GM19467 (cell line): Measurements from ENCODE around the gene NFATC3.
"Not testable (repeated sequence)": the region's sequence is repeated elsewhere in the genome, so short reads cannot be mapped to it uniquely, and the experiment has no call there.

Source experiments
- ATAC-seq: cut with Tn5 transposase; IDR thresholded peaks from one replicate; pipeline ENCODE4 v1.9.1; 2021; ENCODE audit warnings: mild to moderate bottlenecking, moderate library complexity; ENCODE audit not compliant: unreplicated experiment

NFATC3 gene

GRCh38 chr16:68115851-68116250 is 30.7 kb downstream of the NFATC3 start:
- ATAC-seq, result no peak

- no peak for ATAC-seq
Observed at GRCh38 chr16:68116256-68116867, 31.2 kb downstream of the NFATC3 start.

GRCh38 chr16:68117884-68118283 is 32.7 kb downstream of the NFATC3 start:
- ATAC-seq, result no peak

DNA sequence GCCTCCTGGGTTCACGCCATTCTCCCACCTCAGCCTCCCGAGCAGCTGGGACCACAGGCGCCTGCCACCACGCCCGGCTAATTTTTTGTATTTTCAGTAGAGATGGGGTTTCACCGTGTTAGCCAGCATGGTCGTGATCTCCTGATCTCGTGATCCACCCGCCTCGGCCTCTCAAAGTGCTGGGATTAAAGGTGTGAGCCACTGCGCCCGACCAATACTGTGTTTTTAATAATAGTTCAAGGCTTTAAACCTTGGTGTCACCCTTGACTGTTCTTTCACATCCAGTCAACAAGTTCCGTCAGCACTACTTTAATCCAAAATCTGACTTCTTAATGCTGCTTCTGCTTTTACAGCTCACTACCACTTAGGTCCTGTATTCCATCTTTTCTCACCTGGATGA is 33.8 kb downstream of the NFATC3 start:
- ATAC-seq, result not testable (repeated sequence)

DNA sequence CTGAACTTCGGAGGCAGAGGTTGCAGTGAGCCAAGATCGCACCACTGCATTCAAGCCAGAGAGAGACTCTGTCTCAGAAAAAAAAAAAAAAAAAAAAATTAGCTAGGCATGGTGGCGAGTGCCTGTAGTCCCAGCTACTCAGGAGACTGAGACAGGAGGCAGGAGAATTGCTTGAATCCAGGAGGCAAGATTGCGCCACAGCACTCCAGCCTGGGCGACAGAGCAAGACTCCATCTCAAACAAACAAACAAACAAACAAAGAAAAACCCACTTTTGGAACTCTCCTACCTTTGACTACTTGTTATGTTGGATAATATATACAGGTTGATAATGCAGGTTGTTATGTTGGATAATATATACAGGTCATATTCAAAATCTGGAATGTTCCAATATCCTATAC is 35.3 kb downstream of the NFATC3 start:
- not testable (repeated sequence) for ATAC-seq

- no peak for ATAC-seq
Observed at GRCh38 chr16:68126395-68126794, 41.2 kb downstream of the NFATC3 start.

DNA sequence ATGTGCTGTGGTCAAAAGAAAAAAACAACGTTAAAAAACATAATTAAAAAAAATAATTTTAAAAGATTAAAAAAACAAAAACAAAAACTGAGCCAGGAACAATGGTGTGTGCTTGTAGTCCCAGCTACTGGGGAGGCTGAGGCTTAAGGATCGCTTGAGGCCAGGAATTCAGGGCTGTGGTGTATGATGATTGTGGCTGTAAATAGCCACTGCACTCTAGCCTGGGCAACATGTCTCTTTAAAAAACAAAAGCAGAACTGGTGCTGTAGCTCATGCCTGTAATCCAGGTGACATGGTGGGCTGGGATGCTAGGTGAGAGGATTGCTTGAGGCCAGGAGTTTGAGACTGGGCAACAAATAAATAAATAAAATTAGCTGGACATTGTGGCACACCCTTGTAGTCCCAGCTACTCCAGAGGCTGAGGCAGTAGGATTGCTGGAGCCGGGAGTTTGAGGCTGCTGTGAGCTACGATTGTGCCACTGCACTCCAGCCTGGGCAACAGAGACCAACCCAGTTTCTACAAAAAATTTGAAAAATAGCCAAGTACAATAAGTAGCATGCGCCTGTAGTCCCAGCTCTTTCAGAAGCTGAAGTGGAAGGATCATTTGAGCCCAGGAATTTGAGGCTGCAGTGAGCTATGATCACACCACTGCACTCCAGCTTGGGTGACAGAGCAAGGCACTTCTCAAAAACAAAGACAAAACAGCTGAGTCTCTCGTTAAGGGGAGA is 43.6 kb downstream of the NFATC3 start:
- ATAC-seq, result no peak

DNA sequence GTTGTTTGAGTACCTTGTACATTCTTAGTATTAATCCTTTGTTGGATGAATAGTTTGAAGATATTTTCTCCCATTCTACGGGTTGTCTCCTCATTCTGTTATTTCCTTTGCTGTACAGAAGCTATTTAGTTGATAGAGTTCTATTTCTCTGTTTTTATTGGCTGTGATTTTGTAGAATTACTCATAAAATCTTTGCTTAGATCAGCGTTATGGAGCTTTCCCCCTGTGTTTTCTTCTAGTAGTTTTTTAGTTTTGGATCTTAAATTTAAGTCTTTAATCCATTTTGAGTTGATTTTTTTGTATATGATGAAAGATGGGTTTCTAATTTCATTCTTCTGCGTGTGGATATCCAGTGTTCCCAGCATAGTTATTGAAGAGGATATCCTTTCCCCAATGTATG is 45.4 kb downstream of the NFATC3 start:
- no peak for ATAC-seq

DNA sequence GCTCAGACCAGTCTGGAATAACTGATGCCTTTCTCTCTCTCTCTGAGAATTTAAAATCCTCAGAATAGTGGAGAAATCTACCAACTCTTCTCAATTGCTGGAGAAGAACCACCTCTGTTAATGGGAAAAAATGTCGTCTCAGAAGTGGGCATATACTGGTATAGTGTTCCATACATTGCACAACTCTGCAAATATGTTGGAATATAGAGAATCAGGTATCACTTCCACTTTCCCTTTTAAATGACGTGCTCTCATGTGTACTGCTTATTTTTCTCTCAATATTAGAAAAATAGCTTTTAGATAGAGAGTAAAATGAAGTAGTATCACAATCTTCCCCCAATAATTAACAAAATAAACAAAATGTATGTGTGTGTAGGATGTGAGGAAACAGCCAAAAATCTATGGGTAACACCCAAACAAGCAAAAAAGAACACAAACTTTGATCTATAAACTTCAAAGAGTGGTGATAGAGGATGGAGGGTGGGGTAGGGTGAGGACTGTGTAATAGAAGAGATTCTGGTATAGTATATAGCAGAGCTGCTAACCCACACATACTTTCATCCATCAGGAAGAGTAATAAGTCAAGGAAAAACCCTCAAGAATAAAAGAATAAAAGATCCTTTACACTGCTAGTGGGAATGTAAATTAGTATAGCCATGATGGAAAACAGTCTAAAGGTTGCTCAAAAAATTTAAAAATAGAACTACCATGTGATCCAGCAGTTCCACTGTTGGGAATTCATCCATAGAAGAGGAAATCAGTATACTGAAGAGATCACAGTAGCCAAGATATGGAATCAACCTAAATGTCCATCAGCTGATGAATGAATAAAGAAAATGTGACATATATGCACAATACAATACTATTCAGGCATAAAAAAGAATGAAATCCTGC is 46.9 kb downstream of the NFATC3 start:
- no peak for ATAC-seq

DNA sequence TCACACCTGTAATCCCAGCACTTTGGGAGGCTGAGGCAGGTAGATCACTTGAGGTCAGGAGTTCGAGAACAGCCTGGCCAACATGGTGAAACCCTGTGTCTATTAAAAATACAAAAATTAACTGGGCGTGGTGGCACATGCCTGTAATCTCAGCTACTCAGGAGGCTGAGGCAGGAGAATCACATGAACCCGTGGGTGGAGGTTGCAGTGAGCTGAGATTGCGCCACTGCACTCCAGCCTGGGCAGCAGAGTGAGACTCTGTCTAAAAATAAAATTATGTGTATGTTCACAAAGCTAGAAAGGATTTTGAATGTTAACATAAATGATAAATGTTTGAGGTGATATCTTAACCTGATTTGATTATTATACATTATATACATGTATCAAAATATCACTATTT is 47.8 kb downstream of the NFATC3 start:
- ATAC-seq, result not testable (repeated sequence)

DNA sequence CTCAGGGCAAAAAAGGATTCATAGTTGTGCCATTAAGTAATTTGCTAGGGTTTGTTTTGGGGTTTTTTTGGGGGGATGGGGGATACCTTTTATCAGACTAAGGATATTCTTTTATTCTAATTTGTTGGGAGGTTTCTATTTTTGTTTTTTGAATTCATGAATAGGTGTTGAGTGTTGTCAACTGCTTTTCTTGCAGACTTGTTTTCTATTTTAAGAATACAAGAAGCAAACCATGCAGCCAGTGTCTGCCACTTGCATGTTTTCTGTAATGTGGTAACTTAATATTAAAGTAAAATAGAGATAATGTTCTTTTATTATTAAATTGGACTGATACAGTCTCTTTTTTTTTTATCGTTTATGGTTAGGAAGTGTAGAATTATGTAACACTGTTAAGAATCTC is 49.5 kb downstream of the NFATC3 start:
- ATAC-seq, result no peak

DNA sequence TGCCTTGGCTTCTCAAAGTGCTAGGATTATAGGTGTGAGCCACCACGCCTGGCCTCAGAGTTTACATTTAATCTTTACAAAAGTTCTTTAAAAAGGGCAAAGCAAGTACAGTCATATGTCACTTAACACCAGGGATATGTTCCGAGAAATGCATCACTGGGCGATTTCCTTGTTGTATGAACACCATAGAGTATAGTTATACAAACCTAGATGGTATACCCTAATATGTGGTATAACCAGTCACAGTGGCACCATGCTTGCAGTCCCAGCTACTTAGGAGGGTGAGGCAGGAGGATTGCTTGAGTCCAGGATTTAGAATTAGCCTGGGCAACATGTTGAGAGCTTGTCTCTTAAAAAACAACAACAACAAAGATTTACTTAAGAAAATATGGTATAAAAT is 51.3 kb downstream of the NFATC3 start:
- no peak for ATAC-seq

GRCh38 chr16:68144008-68144407 is 58.8 kb downstream of the NFATC3 start:
- ATAC-seq, result no peak

DNA sequence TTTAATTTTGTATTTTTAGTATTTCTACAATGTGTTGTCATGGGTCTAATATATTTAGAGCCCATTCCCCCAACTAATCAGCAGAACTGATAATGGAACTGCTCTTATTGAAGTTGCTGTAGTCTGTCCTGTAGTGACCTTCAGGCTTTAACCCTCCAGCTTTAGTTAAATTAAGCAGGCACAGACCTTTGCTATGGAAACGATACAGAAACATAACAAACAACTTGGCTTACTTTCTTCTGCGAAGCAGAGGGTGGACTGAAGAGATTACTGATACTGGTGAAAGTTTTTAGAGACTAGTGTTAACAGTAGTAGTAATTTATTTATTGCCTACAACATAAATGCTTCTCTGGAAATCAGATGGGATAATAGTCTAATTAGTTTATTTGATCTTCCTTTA is 61.4 kb downstream of the NFATC3 start:
- no peak for ATAC-seq

DNA sequence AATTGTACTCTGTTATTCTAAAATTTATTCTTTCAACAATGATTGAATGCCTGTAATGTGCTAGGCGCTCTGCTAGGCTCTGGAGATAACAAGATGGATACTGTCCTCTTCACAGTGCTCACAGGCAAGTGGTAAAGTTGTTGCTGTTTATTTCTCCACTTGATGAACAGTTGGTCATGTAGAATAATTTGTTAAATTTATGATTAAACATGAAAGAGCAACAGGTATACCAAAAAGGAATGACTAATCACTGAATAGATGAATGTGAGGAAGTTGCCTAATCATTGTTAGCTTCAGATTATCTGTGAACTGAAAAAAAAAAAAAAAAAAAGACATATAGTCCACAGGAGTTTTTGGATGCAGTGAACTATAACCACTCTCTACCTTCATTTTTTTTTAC is 62.3 kb downstream of the NFATC3 start:
- ATAC-seq, result no peak

GRCh38 chr16:68149596-68149995 is 64.4 kb downstream of the NFATC3 start:
- no peak for ATAC-seq

GRCh38 chr16:68155425-68155824 is 70.3 kb downstream of the NFATC3 start:
- no peak for ATAC-seq

DNA sequence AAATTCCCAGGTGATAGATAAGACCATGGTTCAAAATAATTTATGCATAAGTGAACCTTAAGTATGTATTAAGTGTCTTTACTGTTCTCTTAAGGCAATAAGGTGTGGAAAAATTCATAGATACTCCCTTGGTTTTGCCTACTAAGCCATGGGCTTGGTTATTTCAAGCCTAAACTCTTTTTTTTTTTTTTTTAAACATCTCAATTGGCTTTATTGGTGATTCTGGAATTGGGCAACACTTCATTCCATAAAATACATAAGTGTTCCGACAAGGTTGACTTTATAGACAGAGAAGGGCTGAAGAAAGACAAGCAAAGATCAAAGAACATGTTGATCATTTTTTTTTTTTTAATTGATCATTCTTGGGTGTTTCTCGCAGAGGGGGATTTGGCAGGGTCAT is 77.2 kb downstream of the NFATC3 start:
- no peak for ATAC-seq

- ATAC-seq, result not testable (repeated sequence)
Observed at GRCh38 chr16:68163275-68163674, 78.1 kb downstream of the NFATC3 start.

GRCh38 chr16:68166264-68166663 is 81.1 kb downstream of the NFATC3 start:
- no peak for ATAC-seq

GRCh38 chr16:68179196-68179795 is 94.1 kb downstream of the NFATC3 start:
- ATAC-seq, result no peak
